ENCODE results near the gene CARD8. TPM values are rescaled to one million over a fixed set of nuclear protein-coding genes. Genes with fewer than 3 reads are reported as not detected.

CARD8 gene
- total RNA-seq, 2 experiments from 2014 or later = 99.8 to 104 TPM

Other genes with a start within 250 kb of the CARD8 start
- gene CABP5, start 211.8 kb downstream of the CARD8 start, total RNA-seq = not detected
- gene PLA2G4C, start 145.1 kb downstream of the CARD8 start, total RNA-seq = 1 to 10 TPM; 8.8 to 9.6 TPM
- 100 to 1,000 TPM; 187 to 195 TPM for gene LIG1, start 85.6 kb downstream of the CARD8 start, total RNA-seq
- gene ZSWIM9, start 85.2 kb downstream of the CARD8 start, total RNA-seq = 1 to 10 TPM; 6.1 to 6.7 TPM
- not detected for gene ZNF114, start 14.2 kb upstream of the CARD8 start, total RNA-seq
- 100 to 1,000 TPM; 110 to 113 TPM for gene EMP3, start 69.6 kb upstream of the CARD8 start, total RNA-seq
- gene TMEM143, start 108.0 kb upstream of the CARD8 start, total RNA-seq = 10 to 100 TPM; 23.9 to 24.1 TPM
- under 1 TPM; 0.50 to 0.52 TPM for gene SYNGR4, start 108.5 kb upstream of the CARD8 start, total RNA-seq
- gene KDELR1, start 135.6 kb upstream of the CARD8 start, total RNA-seq = 10 to 100 TPM; 81.5 to 83.8 TPM
- under 1 TPM; 0.05 to 0.07 TPM for gene GRIN2D, start 137.8 kb upstream of the CARD8 start, total RNA-seq
- 10 to 100 TPM; 32.4 to 36.0 TPM for gene GRWD1, start 190.1 kb upstream of the CARD8 start, total RNA-seq
- 1 to 10 TPM; 1.7 to 1.8 TPM for gene KCNJ14, start 199.7 kb upstream of the CARD8 start, total RNA-seq
- gene CYTH2, start 213.5 kb upstream of the CARD8 start, total RNA-seq = 10 to 100 TPM; 36.7 to 38.0 TPM